SK-N-SH (cell line): ENCODE measurements around the gene BNIPL. TPM values are rescaled to one million over a fixed set of nuclear protein-coding genes. Genes with fewer than 3 reads are reported as not detected.

Source experiments
- CTCF ChIA-PET: fragments of 300-600, 350-600 bp; formaldehyde crosslinking; extraction: SDS; loops from one replicate; lab custom pipeline; 2021; lab: Yijun Ruan, JAX
- POLR2A ChIA-PET: fragments of 350-600 bp; sonication (Branson Sonifier 250); formaldehyde crosslinking; extraction: SDS; loops from one replicate; lab custom pipeline; 2020; ENCODE audit warnings: antibody characterized with exemption, inconsistent platforms; lab: Yijun Ruan, JAX
- DNase-seq: peaks from one replicate; pipeline ENCODE4 v3.0.0; 2012
- H2AFZ ChIP-seq: fragments of 200-600 bp; sonication (generic); 2 replicates; pipeline ENCODE4 v1.8.1; 2016; ENCODE audit warnings: antibody characterized with exemption, mild to moderate bottlenecking, low read depth
- H3F3A ChIP-seq: fragments of 200-600 bp; sonication (generic); replicated peaks from 2 replicates; pipeline ENCODE3; 2016; ENCODE audit warnings: antibody characterized with exemption, mild to moderate bottlenecking; ENCODE audit not compliant: insufficient read depth
- H3K27ac ChIP-seq, 2 experiments: fragments of 200-500 bp in 1 of 2; fragments of 200-600 bp in 1 of 2; sonication (Bioruptor generic) in 1 of 2; sonication (generic), shearing (Covaris generic) in 1 of 2; 2 replicates each; pipeline versions ENCODE4 v1.5.1 to v1.6.1; 2014 to 2016; ENCODE audit warnings: low read depth in 2 of 2, inconsistent platforms in 1 of 2, low read length in 1 of 2, mild to moderate bottlenecking in 1 of 2, mixed read lengths in 1 of 2
- H3K27me3 ChIP-seq: fragments of 200-600 bp; sonication (generic), shearing (Covaris generic); 2 replicates; pipeline ENCODE4 v1.6.1; 2016; ENCODE audit warnings: mixed run types; ENCODE audit not compliant: insufficient read depth
- H3K36me3 ChIP-seq, 2 experiments: fragments of 200-500 bp in 1 of 2; fragments of 200-600 bp in 1 of 2; sonication (Bioruptor generic) in 1 of 2; sonication (generic) in 1 of 2; replicated peaks in 1 of 2; 2 replicates each; pipeline versions ENCODE3 to v1.5.1; 2014 to 2016; ENCODE audit warnings: low read length in 1 of 2, mild to moderate bottlenecking in 1 of 2; ENCODE audit not compliant: insufficient read depth in 2 of 2, control insufficient read depth in 1 of 2
- H3K4me1 ChIP-seq, 2 experiments: fragments of 200-500 bp in 1 of 2; fragments of 200-600 bp in 1 of 2; sonication (Bioruptor generic) in 1 of 2; sonication (generic), shearing (Covaris generic) in 1 of 2; 2 replicates each; pipeline versions ENCODE4 v1.5.1 to v1.6.1; 2014 to 2016; ENCODE audit warnings: low read depth in 1 of 2, low read length in 1 of 2, mixed run types in 1 of 2; ENCODE audit not compliant: insufficient read depth in 2 of 2, control insufficient read depth in 1 of 2
- H3K4me2 ChIP-seq: fragments of 200-600 bp; sonication (generic), shearing (Covaris generic); 2 replicates; pipeline ENCODE4 v1.6.1; 2017; ENCODE audit warnings: mixed run types
- H3K4me3 ChIP-seq, 2 experiments: fragments of 200-500 bp in 1 of 2; fragments of 200-600 bp in 1 of 2; sonication (Bioruptor generic) in 1 of 2; sonication (generic), shearing (Covaris generic) in 1 of 2; 2 replicates each; pipeline versions ENCODE4 v1.5.1 to v1.8.1; 2014 to 2016; ENCODE audit warnings: low read depth in 2 of 2, inconsistent platforms in 1 of 2, low read length in 1 of 2, mild to moderate bottlenecking in 1 of 2, mixed read lengths in 1 of 2, moderate library complexity in 1 of 2
- H3K79me2 ChIP-seq: fragments of 200-600 bp; sonication (generic); 2 replicates; pipeline ENCODE4 v1.8.1; 2017; ENCODE audit warnings: mild to moderate bottlenecking; ENCODE audit not compliant: insufficient read depth
- H3K9ac ChIP-seq: fragments of 200-600 bp; sonication (generic); 2 replicates; pipeline ENCODE4 v1.6.1; 2017; ENCODE audit warnings: mixed run types
- H3K9me2 ChIP-seq: fragments of 200-600 bp; sonication (generic); 2 replicates; pipeline ENCODE4 v1.6.1; 2017; ENCODE audit warnings: mixed run types
- H3K9me3 ChIP-seq: fragments of 200-600 bp; sonication (generic); 2 replicates; pipeline ENCODE4 v1.6.1; 2017; ENCODE audit warnings: mixed run types, mild to moderate bottlenecking, moderate library complexity
- H4K20me1 ChIP-seq: fragments of 200-600 bp; sonication (generic); 2 replicates; pipeline ENCODE4 v1.6.1; 2017; ENCODE audit warnings: mild to moderate bottlenecking, mixed run types; ENCODE audit not compliant: insufficient read depth
- CHD2 ChIP-seq: fragments of 150-350 bp; IDR thresholded peaks from 2 replicates; pipeline ENCODE4 v1.6.1; 2018; ENCODE audit warnings: low read length; ENCODE audit not compliant: partially characterized antibody
- ELF1 ChIP-seq: IDR thresholded peaks from 2 replicates; pipeline ENCODE4 v1.4.0; 2012
- FOSL2 ChIP-seq: IDR thresholded peaks from 2 replicates; pipeline ENCODE4 v1.4.0; 2012; ENCODE audit warnings: low read depth, mild to moderate bottlenecking, moderate library complexity, borderline replicate concordance
- FOXJ3 ChIP-seq: sonication (generic); formaldehyde crosslinking; IDR thresholded peaks from 2 replicates; pipeline ENCODE4 v1.5.1; 2020; ENCODE audit warnings: mild to moderate bottlenecking, missing genetic modification reagents
- GABPA ChIP-seq: IDR thresholded peaks from 2 replicates; pipeline ENCODE4 v1.4.0; 2012; ENCODE audit warnings: low read depth, mild to moderate bottlenecking
- GATA2 ChIP-seq: sonication (generic); formaldehyde crosslinking; IDR thresholded peaks from 2 replicates; pipeline ENCODE4 v1.5.0; 2020; ENCODE audit warnings: mild to moderate bottlenecking, missing genetic modification reagents
- MXI1 ChIP-seq: IDR thresholded peaks from 2 replicates; pipeline ENCODE4 v1.6.1; 2012; ENCODE audit warnings: mild to moderate bottlenecking, low read depth, low read length, improper control_type of control experiment
- NRF1 ChIP-seq: IDR thresholded peaks from 2 replicates; pipeline ENCODE4 v1.6.1; 2012; ENCODE audit warnings: low read depth, mild to moderate bottlenecking, low read length
- POLR2AphosphoS5 ChIP-seq: IDR thresholded peaks from 2 replicates; pipeline ENCODE4 v1.6.1; 2012; ENCODE audit warnings: low read depth, low read length
- RAD21 ChIP-seq: IDR thresholded peaks from 2 replicates; pipeline ENCODE4 v1.6.1; 2012; ENCODE audit warnings: mild to moderate bottlenecking, low read length
- SIN3A ChIP-seq: IDR thresholded peaks from 2 replicates; pipeline ENCODE4 v1.6.1; 2012; ENCODE audit warnings: low read depth, mild to moderate bottlenecking, low read length, moderate library complexity, borderline replicate concordance
- SMC3 ChIP-seq: IDR thresholded peaks from 2 replicates; pipeline ENCODE4 v1.6.1; 2012; ENCODE audit warnings: low read depth, low read length, improper control_type of control experiment
- TAF1 ChIP-seq: IDR thresholded peaks from 2 replicates; pipeline ENCODE4 v1.6.1; 2012; ENCODE audit warnings: low read depth, mild to moderate bottlenecking, low read length, moderate library complexity, borderline replicate concordance
- YY1 ChIP-seq: IDR thresholded peaks from 2 replicates; pipeline ENCODE4 v1.4.0; 2012; ENCODE audit warnings: low read depth, mild to moderate bottlenecking
- WGBS: methylation state at CpG from one replicate; pipeline ENCODE4 v1.1.6; 2017; ENCODE audit warnings: low lambda C conversion rate; 5-methylcytosine and 5-hydroxymethylcytosine counted together
- polyA plus RNA-seq, 3 experiments: library from polyadenylated mRNA; depleted of rRNA; stranded (reverse); fragments of >200 nt; gene quantifications; 2 replicates each; pipeline ENCODE4 v1.2.3, GENCODE V29; 2012
- TF ChIP-seq, protein P1 (sequence below): IDR thresholded peaks from 2 replicates; pipeline ENCODE4; 2012
- TF ChIP-seq, protein P2 (sequence below): fragments of 200-600 bp; sonication (generic); IDR thresholded peaks from 2 replicates; pipeline ENCODE4 v1.6.1; 2017; ENCODE audit warnings: antibody characterized with exemption, mild to moderate bottlenecking, moderate library complexity
- TF ChIP-seq, protein P3 (sequence below): IDR thresholded peaks from 2 replicates; pipeline ENCODE4 v1.4.0; 2012; ENCODE audit warnings: low read depth
- TF ChIP-seq, protein P4 (sequence below): fragments of 150-350 bp; IDR thresholded peaks from 2 replicates; pipeline ENCODE4 v1.6.1; 2016; ENCODE audit warnings: mild to moderate bottlenecking, low read depth, low read length

The BNIPL gene
- polyA plus RNA-seq, 1 of the 3 experiments (the other 2 are of a cell fraction): 0.12 TPM

DNA sequence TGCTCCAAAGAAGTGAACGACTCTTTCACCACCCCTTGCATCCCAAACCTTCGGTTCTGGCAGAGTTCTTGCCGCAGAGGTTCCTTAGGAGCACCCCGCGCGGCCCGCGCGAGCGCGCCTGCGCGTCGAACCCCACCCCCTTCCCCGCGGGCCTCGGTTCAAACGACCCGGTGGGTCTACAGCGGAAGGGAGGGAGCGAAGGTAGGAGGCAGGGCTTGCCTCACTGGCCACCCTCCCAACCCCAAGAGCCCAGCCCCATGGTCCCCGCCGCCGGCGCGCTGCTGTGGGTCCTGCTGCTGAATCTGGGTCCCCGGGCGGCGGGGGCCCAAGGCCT is 11.2 kb downstream of the BNIPL start, which contains the start of gene C1orf56:
C1orf56 (plus strand) TSS at position 161 of the 334 bp plus-strand sequence; CDS start at position 258, 97 bp downstream.
- Histone ChIP-seq H3K36me3 (peaks cover 15 to 24% of the 10 kb centered on the region in 2 experiments), H2AFZ (peak within 1 kb of the TSS; percentile 98), H3K4me2 (peak within 1 kb of the TSS; percentile 95), H3K27me3 (no peaks in the 10 kb centered on the region), H3F3A (peaks cover 24% of the 10 kb centered on the region), H3K27ac (peak within 1 kb of the TSS; percentile 70 to 95), H3K9me2 (no peaks in the 10 kb centered on the region), H3K9ac (peak within 1 kb of the TSS; percentile 75), H3K9me3 (no peaks in the 10 kb centered on the region), H4K20me1 (no peaks in the 10 kb centered on the region), H3K4me1 (peaks cover 0 to 12% of the 10 kb centered on the region in 2 experiments; a peak in 2 of 4 replicates), H3K79me2 (peaks cover 15% of the 10 kb centered on the region; the same call in 1 of the 2 replicates), H3K4me3 (peak within 1 kb of the TSS; percentile 73 to 77)
- no peak for TF ChIP-seq FOSL2
- TF ChIP-seq GABPA: peak; percentile 27; the same call in 1 of the 2 replicates
- no peak for TF ChIP-seq FOXJ3 (CRISPR knock-in tag)
- no peak for TF ChIP-seq SMC3
- TF ChIP-seq POLR2AphosphoS5: peak; percentile 73
- TF ChIP-seq NRF1: peak; percentile 68; the same call in 1 of the 2 replicates
- ChIA-PET CTCF (interaction anchor here (0.7 to 4.4 kb wide), 14 partner anchors 8 to 792 kb away, joined by 3 to 67 read pairs (median 4); partner anchors contain the start of genes BNIPL, CDC42SE1, GABPB2 and MLLT11), POLR2A (interaction anchor here (1.2 to 3.5 kb wide), 3 partner anchors 11 to 41 kb away, joined by 3 to 24 read pairs (median 9); partner anchors contain the start of genes CDC42SE1, MINDY1 and MLLT11)
- under 1% methylated on average over 20 of the region's 29 CpGs for WGBS
- peak; percentile 97 for DNase-seq

DNA sequence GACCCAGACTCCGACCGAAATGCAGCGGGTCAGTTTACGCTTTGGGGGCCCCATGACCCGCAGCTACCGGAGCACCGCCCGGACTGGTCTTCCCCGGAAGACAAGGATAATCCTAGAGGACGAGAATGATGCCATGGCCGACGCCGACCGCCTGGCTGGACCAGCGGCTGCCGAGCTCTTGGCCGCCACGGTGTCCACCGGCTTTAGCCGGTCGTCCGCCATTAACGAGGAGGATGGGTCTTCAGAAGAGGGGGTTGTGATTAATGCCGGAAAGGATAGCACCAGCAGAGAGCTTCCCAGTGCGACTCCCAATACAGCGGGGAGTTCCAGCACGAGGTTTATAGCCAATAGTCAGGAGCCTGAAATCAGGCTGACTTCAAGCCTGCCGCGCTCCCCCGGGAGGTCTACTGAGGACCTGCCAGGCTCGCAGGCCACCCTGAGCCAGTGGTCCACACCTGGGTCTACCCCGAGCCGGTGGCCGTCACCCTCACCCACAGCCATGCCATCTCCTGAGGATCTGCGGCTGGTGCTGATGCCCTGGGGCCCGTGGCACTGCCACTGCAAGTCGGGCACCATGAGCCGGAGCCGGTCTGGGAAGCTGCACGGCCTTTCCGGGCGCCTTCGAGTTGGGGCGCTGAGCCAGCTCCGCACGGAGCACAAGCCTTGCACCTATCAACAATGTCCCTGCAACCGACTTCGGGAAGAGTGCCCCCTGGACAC is 11.7 kb downstream of the BNIPL start:
- TF ChIP-seq TAF1 (peak; percentile 9; the same call in 1 of the 2 replicates), ELF1 (peak; percentile 9; the same call in 1 of the 2 replicates), YY1 (peak; percentile 87), SIN3A (peak; percentile 20; the same call in 1 of the 2 replicates), NRF1 (no peak), MXI1 (peak; percentile 60; the same call in 1 of the 2 replicates), GATA2 (CRISPR knock-in tag) (no peak), RAD21 (no peak; the same call in 1 of the 2 replicates), CHD2 (no peak)
- TF ChIP-seq, protein P1, sequence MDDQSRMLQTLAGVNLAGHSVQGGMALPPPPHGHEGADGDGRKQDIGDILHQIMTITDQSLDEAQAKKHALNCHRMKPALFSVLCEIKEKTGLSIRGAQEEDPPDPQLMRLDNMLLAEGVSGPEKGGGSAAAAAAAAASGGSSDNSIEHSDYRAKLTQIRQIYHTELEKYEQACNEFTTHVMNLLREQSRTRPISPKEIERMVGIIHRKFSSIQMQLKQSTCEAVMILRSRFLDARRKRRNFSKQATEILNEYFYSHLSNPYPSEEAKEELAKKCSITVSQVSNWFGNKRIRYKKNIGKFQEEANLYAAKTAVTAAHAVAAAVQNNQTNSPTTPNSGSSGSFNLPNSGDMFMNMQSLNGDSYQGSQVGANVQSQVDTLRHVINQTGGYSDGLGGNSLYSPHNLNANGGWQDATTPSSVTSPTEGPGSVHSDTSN: 0 out of 2 replicates have a peak, but pooled peaks have one; percentile 1
- TF ChIP-seq, protein P2, sequence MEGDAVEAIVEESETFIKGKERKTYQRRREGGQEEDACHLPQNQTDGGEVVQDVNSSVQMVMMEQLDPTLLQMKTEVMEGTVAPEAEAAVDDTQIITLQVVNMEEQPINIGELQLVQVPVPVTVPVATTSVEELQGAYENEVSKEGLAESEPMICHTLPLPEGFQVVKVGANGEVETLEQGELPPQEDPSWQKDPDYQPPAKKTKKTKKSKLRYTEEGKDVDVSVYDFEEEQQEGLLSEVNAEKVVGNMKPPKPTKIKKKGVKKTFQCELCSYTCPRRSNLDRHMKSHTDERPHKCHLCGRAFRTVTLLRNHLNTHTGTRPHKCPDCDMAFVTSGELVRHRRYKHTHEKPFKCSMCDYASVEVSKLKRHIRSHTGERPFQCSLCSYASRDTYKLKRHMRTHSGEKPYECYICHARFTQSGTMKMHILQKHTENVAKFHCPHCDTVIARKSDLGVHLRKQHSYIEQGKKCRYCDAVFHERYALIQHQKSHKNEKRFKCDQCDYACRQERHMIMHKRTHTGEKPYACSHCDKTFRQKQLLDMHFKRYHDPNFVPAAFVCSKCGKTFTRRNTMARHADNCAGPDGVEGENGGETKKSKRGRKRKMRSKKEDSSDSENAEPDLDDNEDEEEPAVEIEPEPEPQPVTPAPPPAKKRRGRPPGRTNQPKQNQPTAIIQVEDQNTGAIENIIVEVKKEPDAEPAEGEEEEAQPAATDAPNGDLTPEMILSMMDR: peak; percentile 61
- TF ChIP-seq, protein P3, sequence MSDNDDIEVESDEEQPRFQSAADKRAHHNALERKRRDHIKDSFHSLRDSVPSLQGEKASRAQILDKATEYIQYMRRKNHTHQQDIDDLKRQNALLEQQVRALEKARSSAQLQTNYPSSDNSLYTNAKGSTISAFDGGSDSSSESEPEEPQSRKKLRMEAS: peak; percentile 78
- TF ChIP-seq, protein P4, sequence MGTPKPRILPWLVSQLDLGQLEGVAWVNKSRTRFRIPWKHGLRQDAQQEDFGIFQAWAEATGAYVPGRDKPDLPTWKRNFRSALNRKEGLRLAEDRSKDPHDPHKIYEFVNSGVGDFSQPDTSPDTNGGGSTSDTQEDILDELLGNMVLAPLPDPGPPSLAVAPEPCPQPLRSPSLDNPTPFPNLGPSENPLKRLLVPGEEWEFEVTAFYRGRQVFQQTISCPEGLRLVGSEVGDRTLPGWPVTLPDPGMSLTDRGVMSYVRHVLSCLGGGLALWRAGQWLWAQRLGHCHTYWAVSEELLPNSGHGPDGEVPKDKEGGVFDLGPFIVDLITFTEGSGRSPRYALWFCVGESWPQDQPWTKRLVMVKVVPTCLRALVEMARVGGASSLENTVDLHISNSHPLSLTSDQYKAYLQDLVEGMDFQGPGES: no peak
- ChIA-PET POLR2A (interaction anchor here (1.1 to 3.5 kb wide), 4 partner anchors 11 to 49 kb away, joined by 3 to 24 read pairs (median 6); partner anchors contain the start of genes CDC42SE1, MINDY1 and MLLT11), CTCF (interaction anchor here (0.6 to 4.4 kb wide), 17 partner anchors 9 to 792 kb away, joined by 3 to 67 read pairs (median 4); partner anchors contain the start of genes BNIPL, CDC42SE1, GABPB2 and MLLT11)
- Histone ChIP-seq H3K4me2 (peak overlapping the region; percentile 95), H3K9me3 (no peaks in the 10 kb centered on the region), H3K79me2 (peaks cover 15% of the 10 kb centered on the region; the same call in 1 of the 2 replicates), H3K4me3 (peak overlapping the region; percentile 73 to 77), H3K9me2 (no peaks in the 10 kb centered on the region), H3K27ac (peak overlapping the region; percentile 70 to 95), H4K20me1 (no peaks in the 10 kb centered on the region), H2AFZ (peak overlapping the region; percentile 98; the same call in 1 of the 2 replicates), H3F3A (peaks cover 29% of the 10 kb centered on the region), H3K9ac (peak overlapping the region; percentile 75), H3K4me1 (peaks cover 0 to 12% of the 10 kb centered on the region in 2 experiments; a peak in 2 of 4 replicates), H3K36me3 (peaks cover 20 to 29% of the 10 kb centered on the region in 2 experiments), H3K27me3 (no peaks in the 10 kb centered on the region)
- WGBS: 3% methylated on average over 22 of the region's 48 CpGs
- DNase-seq: peak; percentile 79
